Measurements from ENCODE around the gene PPIG. TPM values are rescaled to one million over a fixed set of nuclear protein-coding genes. Genes with fewer than 3 reads are reported as not detected.
"Not testable (repeated sequence)": the region's sequence is repeated elsewhere in the genome, so short reads cannot be mapped to it uniquely, and the experiment has no call there.

PPIG gene
- total RNA-seq, 4 donors from 2014 or later = 29.0 to 48.0 (median 31.1) TPM

DNA sequence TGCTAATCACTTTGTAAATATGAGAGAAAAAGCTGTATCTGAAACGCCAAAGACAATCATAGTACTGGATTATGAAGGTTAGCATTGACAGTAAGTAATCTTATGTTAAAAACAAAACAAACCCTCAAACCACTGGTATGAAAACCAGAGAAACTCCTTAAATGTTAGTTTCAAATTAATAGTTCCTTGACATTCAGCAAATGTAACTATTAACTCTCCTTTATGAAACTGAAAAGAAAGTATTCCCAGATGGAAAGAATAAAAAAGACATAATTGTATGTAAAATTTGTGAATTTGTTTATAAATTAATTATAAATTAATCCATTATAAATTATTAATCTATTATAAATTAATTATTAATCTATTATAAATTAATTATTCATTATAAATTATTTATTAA, 22.8 kb upstream of the PPIG start:
- Histone ChIP-seq H3K27me3 (no peaks in the 10 kb centered on the region), H3K9me3 (no peaks in the 10 kb centered on the region), H3K4me3 (no peak overlapping the region), H3K27ac (no peak overlapping the region), H3K36me3 (peaks cover 15% of the 10 kb centered on the region), H3K4me1 (no peaks in the 10 kb centered on the region)
- TF ChIP-seq, protein P1, sequence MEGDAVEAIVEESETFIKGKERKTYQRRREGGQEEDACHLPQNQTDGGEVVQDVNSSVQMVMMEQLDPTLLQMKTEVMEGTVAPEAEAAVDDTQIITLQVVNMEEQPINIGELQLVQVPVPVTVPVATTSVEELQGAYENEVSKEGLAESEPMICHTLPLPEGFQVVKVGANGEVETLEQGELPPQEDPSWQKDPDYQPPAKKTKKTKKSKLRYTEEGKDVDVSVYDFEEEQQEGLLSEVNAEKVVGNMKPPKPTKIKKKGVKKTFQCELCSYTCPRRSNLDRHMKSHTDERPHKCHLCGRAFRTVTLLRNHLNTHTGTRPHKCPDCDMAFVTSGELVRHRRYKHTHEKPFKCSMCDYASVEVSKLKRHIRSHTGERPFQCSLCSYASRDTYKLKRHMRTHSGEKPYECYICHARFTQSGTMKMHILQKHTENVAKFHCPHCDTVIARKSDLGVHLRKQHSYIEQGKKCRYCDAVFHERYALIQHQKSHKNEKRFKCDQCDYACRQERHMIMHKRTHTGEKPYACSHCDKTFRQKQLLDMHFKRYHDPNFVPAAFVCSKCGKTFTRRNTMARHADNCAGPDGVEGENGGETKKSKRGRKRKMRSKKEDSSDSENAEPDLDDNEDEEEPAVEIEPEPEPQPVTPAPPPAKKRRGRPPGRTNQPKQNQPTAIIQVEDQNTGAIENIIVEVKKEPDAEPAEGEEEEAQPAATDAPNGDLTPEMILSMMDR (IDR thresholded peaks at IDR 0.05) = no peak
- no peak for TF ChIP-seq POLR2A (IDR thresholded peaks at IDR 0.05)
- no peak for TF ChIP-seq POLR2AphosphoS5 (IDR thresholded peaks at IDR 0.05)
- no peak for TF ChIP-seq EP300 (IDR thresholded peaks at IDR 0.05)
- no peak for DNase-seq (ENCODE audit: low spot score in 2 of 2)
- WGBS = 94% methylated on average over 1 of the region's 1 CpG

DNA sequence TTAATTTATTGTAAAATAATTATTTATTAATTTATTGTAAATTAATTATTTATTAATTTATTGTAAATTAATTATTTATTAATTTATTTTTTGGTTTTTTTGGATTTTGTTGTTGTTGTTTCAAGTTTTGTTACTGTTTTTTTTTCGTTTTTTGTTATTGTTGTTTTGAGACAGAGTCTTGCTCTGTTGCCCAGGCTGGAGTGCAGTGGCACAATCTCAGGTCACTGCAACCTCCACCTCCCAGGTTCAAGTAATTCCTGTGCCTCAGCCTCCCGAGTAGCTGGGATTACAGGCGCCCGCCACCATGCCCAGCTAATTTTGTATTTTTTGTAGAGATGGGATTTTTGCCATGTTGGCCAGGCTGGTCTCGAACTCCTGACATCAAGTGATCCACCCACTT, 22.1 kb upstream of the PPIG start:
- not testable (repeated sequence) for H3K4me1 ChIP-seq; H3K4me3 ChIP-seq; DNase-seq (ENCODE audit: low spot score in 2 of 2); H3K27ac ChIP-seq; H3K9me3 ChIP-seq; H3K27me3 ChIP-seq
- peaks cover 11% of the 10 kb centered on the region for H3K36me3 ChIP-seq
- WGBS = 83% methylated on average over 5 of the region's 5 CpGs

DNA sequence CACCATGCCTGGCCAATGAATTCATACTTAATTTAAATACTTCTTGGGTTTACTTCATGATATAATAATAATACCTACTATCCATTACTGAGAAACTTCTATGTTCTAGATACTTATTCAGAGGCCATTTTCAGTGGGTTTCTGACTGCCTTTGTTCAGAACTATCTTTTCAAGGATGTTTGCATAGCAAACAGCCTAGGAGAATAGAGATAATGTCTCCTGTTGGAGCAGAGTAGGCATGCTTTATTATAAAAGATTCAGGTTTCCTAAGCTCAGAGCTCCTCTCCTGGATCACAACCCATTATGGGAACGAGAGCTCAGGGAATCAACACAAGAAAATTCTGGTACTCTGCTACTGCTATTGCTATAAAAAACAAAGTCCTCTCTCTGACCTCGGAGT, 21.6 kb upstream of the PPIG start:
- no peaks in the 10 kb centered on the region for H3K4me1 ChIP-seq
- DNase-seq (ENCODE audit: low spot score in 2 of 2) = no peak
- H3K36me3 ChIP-seq = peaks cover 11% of the 10 kb centered on the region
- no peak for TF ChIP-seq EP300 (IDR thresholded peaks at IDR 0.05)
- no peak for TF ChIP-seq POLR2AphosphoS5 (IDR thresholded peaks at IDR 0.05)
- TF ChIP-seq POLR2A (IDR thresholded peaks at IDR 0.05) = no peak
- TF ChIP-seq, protein P1 (IDR thresholded peaks at IDR 0.05) = no peak
- no peak overlapping the region for H3K4me3 ChIP-seq
- H3K27ac ChIP-seq = no peak overlapping the region
- no peaks in the 10 kb centered on the region for H3K9me3 ChIP-seq
- 94% methylated on average over 2 of the region's 2 CpGs for WGBS
- no peaks in the 10 kb centered on the region for H3K27me3 ChIP-seq

DNA sequence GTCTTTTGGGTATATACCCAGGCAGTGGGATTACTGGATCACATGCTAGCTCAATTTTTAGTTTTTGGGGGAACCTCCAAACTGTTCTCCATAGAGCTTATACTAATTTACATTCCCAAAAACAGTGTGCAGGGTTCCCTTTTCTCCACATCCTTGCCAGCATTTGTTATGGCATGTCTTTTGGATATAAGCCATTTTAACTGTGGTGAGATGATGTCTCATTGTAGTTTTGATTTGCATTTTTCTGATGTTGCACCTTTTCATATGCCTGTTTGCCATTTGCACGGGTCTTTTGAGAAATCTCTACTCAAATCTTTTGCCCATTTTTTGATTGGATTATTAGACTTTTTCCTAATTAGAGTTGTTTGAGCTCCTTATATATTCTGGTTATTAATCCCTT, 18.5 kb upstream of the PPIG start:
- Histone ChIP-seq H3K27me3 (no peaks in the 10 kb centered on the region), H3K9me3 (no peaks in the 10 kb centered on the region), H3K27ac (no peak overlapping the region), H3K4me1 (no peaks in the 10 kb centered on the region), H3K4me3 (no peak overlapping the region), H3K36me3 (no peaks in the 10 kb centered on the region)
- no peak for DNase-seq (ENCODE audit: low spot score in 2 of 2)
- WGBS = 63% methylated on average over 1 of the region's 1 CpG
- TF ChIP-seq POLR2A (IDR thresholded peaks at IDR 0.05) = no peak
- no peak for TF ChIP-seq EP300 (IDR thresholded peaks at IDR 0.05)
- TF ChIP-seq, protein P1 (IDR thresholded peaks at IDR 0.05) = no peak
- TF ChIP-seq POLR2AphosphoS5 (IDR thresholded peaks at IDR 0.05) = no peak

DNA sequence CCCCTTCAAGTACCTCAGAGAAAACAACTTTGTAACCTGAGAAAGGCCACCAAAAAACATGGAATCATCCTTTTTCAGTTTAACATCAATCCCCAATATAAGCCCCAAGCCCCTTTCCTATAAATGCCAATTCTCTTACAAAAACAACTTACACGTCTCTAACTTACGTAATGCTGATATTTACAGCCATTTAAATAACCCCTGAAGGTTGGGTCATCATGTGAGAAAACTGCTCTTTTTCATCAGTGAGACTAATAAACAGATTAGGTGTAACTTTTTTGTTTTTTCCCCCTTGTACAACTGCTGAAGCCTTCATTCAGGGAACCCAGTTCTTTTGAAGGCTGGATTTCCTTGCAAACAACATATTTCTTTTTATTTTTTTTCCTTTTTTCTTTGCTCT, 14.2 kb upstream of the PPIG start:
- no peaks in the 10 kb centered on the region for H3K36me3 ChIP-seq
- no peak overlapping the region for H3K27ac ChIP-seq
- H3K27me3 ChIP-seq = no peaks in the 10 kb centered on the region
- no peak overlapping the region for H3K4me3 ChIP-seq
- TF ChIP-seq, protein P1 (IDR thresholded peaks at IDR 0.05) = no peak
- no peak for TF ChIP-seq POLR2AphosphoS5 (IDR thresholded peaks at IDR 0.05)
- TF ChIP-seq POLR2A (IDR thresholded peaks at IDR 0.05) = no peak
- TF ChIP-seq EP300 (IDR thresholded peaks at IDR 0.05) = no peak
- no peaks in the 10 kb centered on the region for H3K9me3 ChIP-seq
- no peak for DNase-seq (ENCODE audit: low spot score in 2 of 2)
- WGBS = 88% methylated on average over 2 of the region's 2 CpGs
- peaks cover 15% of the 10 kb centered on the region for H3K4me1 ChIP-seq

DNA sequence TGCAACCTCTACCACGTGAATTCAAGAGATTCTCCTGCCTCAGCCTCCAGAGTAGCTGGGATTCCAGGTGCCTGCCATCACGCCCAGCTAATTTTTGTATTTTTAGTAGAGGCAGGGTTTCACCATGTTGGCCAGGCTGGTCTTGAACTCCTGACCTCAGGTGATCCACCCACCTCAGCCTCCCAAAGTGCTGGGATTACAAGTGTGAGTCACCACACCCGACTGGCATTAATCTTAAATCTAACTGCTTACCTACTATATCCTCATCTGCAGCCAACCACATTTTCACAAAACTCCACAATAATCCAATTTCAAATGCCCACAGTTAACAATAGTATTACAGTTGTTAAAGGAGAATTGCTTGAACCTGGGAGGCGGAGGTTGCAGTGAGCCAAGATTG, 13.4 kb upstream of the PPIG start:
- 96% methylated on average over 4 of the region's 4 CpGs for WGBS

More for the DNA sequence above, 13.4 kb upstream of the PPIG start:
- not testable (repeated sequence) for H3K4me3 ChIP-seq; H3K9me3 ChIP-seq; H3K27me3 ChIP-seq; H3K27ac ChIP-seq; DNase-seq (ENCODE audit: low spot score in 2 of 2); H3K36me3 ChIP-seq
- H3K4me1 ChIP-seq = peaks cover 15% of the 10 kb centered on the region

Data from suprapubic skin (tissue), 4 donors.